HG03108 (cell line): ENCODE results near the gene PIP4K2A.
"Not testable (repeated sequence)": the region's sequence is repeated elsewhere in the genome, so short reads cannot be mapped to it uniquely, and the experiment has no call there.

Source experiments
- ATAC-seq: cut with Tn5 transposase; IDR thresholded peaks from one replicate; pipeline ENCODE4 v1.9.1; 2021; ENCODE audit warnings: moderate library complexity; ENCODE audit not compliant: unreplicated experiment

PIP4K2A gene

DNA sequence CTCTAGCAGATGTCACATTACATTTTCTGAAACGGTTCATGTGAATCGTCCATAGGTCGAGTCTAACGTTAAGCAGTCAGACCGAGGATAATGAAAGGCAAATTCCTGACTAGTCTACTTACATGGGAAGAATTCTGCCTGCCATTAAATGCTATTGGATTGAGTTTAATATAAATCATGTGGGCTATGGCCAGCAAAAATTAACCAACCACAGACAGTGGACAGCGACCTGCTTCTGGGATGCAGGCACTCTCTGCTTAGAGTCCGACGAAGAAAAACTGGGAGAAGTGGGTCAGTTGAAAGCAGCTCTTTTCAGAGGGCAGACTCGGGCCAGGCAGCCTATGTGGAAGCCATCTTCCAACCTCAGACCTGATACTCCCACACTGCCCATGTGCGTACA is 16.6 kb downstream of the PIP4K2A start:
- no peak for ATAC-seq

- ATAC-seq, result no peak
Measured at GRCh38 chr10:22697101-22697500, 17.3 kb downstream of the PIP4K2A start.

- ATAC-seq, result no peak
Measured at GRCh38 chr10:22693860-22694259, 20.5 kb downstream of the PIP4K2A start.

GRCh38 chr10:22693371-22693784 is 21.0 kb downstream of the PIP4K2A start:
- ATAC-seq, result no peak

GRCh38 chr10:22692119-22692518 is 22.3 kb downstream of the PIP4K2A start:
- ATAC-seq, result not testable (repeated sequence)

DNA sequence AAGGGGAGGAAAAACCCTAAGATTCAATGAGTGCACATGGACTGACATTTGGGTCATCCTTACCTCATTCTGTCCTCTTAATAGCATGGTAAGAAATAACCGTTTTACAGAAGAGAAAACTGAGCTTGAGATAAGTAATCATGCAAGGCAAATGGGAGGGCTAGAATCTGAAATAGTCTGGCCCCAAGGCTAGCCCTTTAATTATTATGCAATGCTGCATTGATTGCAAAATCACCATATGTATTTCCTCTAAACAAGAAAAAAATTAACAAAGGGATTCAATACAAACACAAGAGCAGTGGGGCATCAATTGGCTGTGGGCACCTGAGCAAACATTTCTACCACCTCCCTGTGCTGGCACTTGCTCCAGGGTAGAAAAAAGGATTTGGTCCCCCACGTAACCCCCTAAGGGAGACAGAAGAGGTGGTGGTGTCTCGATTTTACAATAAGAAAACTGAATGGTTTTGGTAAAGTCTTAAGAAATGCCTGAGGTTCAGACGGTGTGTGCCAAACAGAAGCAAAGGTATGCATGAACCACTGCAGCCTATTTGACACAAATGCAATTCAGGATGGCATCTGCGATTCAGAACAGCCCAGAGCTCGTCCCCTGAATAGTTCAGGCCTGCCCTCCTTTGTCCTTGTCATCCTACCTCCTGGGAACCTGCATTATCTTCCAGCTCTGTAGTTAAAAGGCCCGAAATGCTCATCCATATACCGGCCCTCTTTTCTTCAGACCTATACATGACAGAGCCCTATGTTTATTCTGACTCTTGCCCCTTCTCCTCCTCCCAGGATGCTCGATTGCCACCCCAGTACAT is 23.6 kb downstream of the PIP4K2A start:
- no peak for ATAC-seq

- no peak for ATAC-seq
Measured at GRCh38 chr10:22690158-22690557, 24.2 kb downstream of the PIP4K2A start.

GRCh38 chr10:22686347-22686746 is 28.0 kb downstream of the PIP4K2A start:
- no peak for ATAC-seq

DNA sequence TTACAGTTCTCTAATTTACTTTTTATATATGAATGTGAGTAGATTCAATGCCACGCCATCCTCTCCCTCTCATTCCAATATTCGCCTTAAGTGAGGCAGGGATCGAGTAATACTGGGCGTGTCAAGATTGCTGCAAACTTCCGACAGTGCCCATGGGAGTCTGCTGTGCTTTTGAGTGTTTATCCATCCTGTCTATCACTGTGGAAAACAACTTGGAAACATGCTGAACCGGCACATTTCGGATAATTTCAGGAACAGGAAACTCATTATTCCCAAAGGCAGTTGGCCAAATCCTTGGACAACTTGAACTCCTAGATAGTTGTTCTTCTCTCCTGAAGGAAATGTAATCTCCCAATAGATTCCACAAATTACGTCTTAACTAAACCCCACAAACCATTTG is 28.5 kb downstream of the PIP4K2A start:
- no peak for ATAC-seq

DNA sequence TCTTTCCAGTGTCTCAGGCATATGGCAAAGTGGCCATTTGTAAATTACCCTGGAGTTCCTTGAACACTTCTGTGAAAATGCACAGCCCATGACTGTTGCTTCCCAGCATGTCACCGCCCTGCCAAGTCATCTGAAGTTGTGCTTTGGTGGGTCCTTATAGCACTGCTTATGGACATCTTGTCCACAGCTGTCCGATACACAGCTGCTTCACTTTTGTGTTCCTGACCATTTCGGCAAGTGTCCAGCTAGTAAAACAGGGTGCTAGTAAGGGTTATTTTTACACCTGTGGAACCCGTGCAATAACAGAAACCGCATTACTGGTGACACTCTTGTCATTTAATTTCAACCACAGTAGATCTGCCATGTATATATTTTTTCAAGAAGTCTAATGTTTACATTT is 29.7 kb downstream of the PIP4K2A start:
- ATAC-seq, result no peak

GRCh38 chr10:22683140-22683389 is 31.3 kb downstream of the PIP4K2A start:
- ATAC-seq, result peak; percentile 53

DNA sequence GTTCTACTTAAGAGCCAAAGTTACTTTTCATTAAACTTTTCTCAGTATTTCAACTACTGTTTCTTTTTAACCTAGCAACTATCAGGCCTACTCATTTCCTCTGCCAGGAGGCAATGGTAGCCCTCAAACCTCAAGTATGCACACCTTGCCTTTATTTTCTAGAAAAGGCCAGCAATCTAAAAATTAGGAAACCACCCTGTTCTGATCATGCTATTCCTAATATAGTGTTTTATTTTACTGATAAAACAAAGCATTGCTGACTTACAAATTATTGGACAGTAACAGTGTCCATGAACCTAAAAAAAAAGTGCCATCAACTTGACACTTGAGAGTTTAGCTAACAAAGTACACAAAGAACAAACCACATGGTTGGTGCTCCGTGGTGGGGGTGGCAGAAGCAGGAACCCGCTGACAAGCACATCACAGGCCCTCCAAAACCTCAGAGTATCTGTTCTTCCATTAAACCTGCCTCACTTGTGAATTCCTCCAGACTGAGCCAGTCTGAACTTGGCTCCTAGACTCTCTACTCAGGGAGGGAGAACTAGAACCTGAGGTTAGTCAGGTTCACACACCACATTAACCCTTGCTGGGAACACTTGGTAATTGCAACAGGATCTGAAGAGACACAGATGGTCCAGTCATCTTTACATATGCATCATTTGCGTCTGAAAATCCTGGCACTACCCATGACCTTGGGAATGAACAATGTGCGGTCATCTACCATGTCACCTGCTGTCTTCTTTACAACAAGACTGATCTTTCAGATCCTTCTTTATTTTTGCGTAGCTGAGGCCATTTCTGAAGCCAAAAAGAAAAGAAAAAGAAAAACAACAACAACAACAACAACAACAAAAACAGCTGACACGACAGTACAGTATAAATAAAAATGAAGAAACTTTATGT is 31.9 kb downstream of the PIP4K2A start:
- no peak for ATAC-seq

DNA sequence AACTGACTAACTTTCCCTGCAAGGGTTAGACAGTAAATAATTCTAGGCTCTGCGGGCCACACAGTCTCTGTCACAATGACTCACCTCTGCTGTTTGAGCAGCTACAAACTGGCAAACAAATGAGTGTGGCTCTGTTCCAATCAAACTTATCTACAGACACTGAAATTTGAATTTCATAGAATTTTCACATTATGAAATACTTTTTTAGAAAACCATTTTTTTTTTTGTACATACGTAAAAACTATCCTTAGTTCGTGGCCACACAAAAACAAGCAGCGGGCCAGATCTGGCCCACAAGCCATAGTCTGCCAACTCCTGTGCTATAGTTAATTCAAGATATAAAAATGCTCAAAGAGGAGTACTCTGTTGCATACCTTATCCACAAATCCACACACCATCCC is 32.6 kb downstream of the PIP4K2A start:
- ATAC-seq, result no peak

DNA sequence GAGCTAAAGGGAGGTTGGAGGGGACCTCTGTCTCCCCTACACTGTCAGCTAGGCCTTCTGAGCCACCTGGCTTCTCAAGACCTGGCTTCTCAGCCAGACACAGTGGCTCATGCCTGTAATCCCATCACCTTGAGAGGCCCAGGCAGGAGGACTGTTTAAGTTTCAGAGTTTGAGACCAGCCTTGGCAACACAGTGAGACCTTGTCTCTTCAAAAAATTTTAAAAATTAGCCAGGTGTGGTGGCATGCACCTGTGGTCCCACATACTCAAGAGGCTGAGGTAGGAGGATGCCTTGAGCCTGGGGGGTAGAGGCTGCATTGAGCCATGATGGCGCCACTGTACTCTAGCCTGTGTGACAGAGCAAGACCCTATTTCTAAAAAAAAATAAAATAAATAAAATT is 33.1 kb downstream of the PIP4K2A start:
- no peak for ATAC-seq

DNA sequence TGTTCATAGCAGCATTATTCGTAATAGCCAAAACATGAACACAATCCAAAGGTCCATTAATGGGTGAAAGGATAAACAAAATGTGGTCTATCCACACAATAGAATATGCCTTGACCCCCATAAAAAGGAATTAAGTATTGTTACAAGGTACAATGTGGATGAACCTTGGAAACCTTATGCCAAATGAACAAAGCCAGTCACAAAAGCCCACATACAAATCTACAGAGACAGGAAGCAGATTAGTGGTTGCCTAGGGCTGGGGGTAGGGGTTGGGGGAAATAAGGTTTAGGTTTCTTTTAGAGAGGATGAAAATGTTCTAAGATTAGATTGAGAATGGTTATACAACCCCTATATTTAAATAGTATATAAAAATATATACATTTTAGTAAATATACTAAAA is 34.8 kb downstream of the PIP4K2A start:
- ATAC-seq, result no peak

DNA sequence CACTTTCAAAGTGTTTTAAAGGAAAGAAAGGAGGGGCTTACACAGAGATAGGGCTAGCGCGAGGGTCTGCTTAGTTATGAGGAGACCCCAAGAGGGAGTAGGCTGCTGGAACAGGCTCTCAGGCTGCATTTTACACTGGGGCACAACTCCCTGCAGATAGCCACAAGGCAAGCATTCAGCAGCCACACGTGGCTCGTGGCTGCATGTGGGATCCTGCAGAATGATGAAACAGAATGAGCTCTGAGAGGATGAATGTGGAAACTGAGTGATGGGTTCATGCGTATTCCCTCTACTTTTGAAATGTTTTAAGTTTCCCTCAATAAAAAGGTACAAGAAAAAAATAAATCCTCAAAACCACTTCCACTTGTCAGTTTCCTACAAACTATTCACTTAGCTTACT is 37.0 kb downstream of the PIP4K2A start:
- no peak for ATAC-seq

DNA sequence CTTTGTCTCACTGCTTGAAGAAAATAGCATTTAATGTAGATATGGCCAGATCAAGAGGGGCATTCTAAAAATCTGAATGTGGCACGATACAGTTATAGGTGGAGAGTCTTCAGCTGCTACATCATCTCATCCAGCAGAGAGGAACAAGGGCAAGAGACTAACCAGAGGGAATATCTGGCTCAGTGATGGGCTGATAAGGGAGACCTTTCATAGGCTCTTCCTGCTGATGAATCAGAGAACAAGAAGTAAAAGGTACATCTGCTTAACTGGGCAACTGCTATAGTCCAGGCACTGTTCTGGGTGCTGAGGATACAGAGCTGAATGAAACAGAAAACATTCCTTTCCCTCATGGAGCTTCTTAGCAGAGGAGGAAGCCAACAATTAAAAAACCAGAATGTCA is 37.9 kb downstream of the PIP4K2A start:
- ATAC-seq, result no peak

- no peak for ATAC-seq
Measured at GRCh38 chr10:22674573-22674930, 39.8 kb downstream of the PIP4K2A start.

GRCh38 chr10:22673785-22674572 is 40.4 kb downstream of the PIP4K2A start:
- ATAC-seq, result no peak

- no peak for ATAC-seq
Measured at GRCh38 chr10:22673091-22673392, 41.3 kb downstream of the PIP4K2A start.

GRCh38 chr10:22672319-22673090 is 41.9 kb downstream of the PIP4K2A start:
- no peak for ATAC-seq
